Lung (tissue), 12 donors: ENCODE measurements around the gene S100A10. TPM values are rescaled to one million over a fixed set of nuclear protein-coding genes. Genes with fewer than 3 reads are reported as not detected.

Experiments
- ATAC-seq: fragments of 200-7000 bp; cut with Tn5 transposase; one replicate; pipeline ENCODE4 v1.9.1; 2020; ENCODE audit warnings: moderate number of reproducible peaks; ENCODE audit not compliant: insufficient read depth, low FRiP score
- DNase-seq, 3 donors: peaks; one replicate each; pipeline ENCODE4 v3.0.0-alpha.2; 2013 to 2017
- H3K27ac ChIP-seq, 2 donors: one replicate each; pipeline ENCODE4 v1.5.1; 2013; ENCODE audit warnings: mild to moderate bottlenecking in 2 of 2, moderate library complexity in 2 of 2, control low read depth in 1 of 2, inconsistent platforms in 1 of 2, low read depth in 1 of 2, low read length in 1 of 2
- H3K27me3 ChIP-seq, 3 donors: one replicate each; pipeline ENCODE4 v1.5.1; 2013; ENCODE audit warnings: low read length in 2 of 3; ENCODE audit not compliant: control insufficient read depth in 3 of 3, insufficient read depth in 3 of 3
- H3K36me3 ChIP-seq, 4 donors: one replicate each; pipeline ENCODE4 v1.5.1; 2013; ENCODE audit warnings: low read length in 4 of 4, mild to moderate bottlenecking in 1 of 4, moderate library complexity in 1 of 4; ENCODE audit not compliant: control insufficient read depth in 4 of 4, insufficient read depth in 4 of 4
- H3K4me1 ChIP-seq, 5 donors: one replicate each; pipeline ENCODE4 v1.5.1; 2013; ENCODE audit warnings: low read length in 5 of 5, mild to moderate bottlenecking in 2 of 5, moderate library complexity in 1 of 5; ENCODE audit not compliant: control insufficient read depth in 5 of 5, insufficient read depth in 5 of 5
- H3K4me3 ChIP-seq: one replicate; pipeline ENCODE4 v1.5.1; 2013; ENCODE audit warnings: mild to moderate bottlenecking, control low read depth, moderate library complexity
- H3K9ac ChIP-seq, 2 donors: one replicate each; pipeline ENCODE4 v1.5.1; 2013; ENCODE audit warnings: low read length in 2 of 2, control low read depth in 1 of 2; ENCODE audit not compliant: insufficient read depth in 1 of 2
- H3K9me3 ChIP-seq, 4 donors: one replicate each; pipeline ENCODE4 v1.5.1; 2013; ENCODE audit warnings: low read length in 3 of 4, mild to moderate bottlenecking in 1 of 4, moderate library complexity in 1 of 4; ENCODE audit not compliant: control insufficient read depth in 4 of 4, insufficient read depth in 3 of 4
- WGBS, 2 donors: extraction: QIAGEN DNeasy Blood & Tissue Kit; methylation state at CpG; one replicate each; pipeline ENCODE4 v1.1.7; 2013; 5-methylcytosine and 5-hydroxymethylcytosine counted together
- polyA plus RNA-seq, 2 donors: library from polyadenylated mRNA; stranded (reverse); fragments of 200-250 nt; gene quantifications; one replicate each; pipeline ENCODE4 v1.2.1, GENCODE V29; 2013
- total RNA-seq, 2 donors: library from RNA; depleted of rRNA in 1 of 2; stranded (reverse); fragments of >200 nt in 1 of 2; gene quantifications; one replicate each; pipeline ENCODE4 v1.2.1, GENCODE V29; 2014 to 2021
- TF ChIP-seq, protein P1 (sequence below): IDR thresholded peaks from 2 replicates; pipeline ENCODE4 v1.5.1; 2012; ENCODE audit warnings: mild to moderate bottlenecking; ENCODE audit errors: control extremely low read depth, extremely low read depth
- donor health status: control.
- donor health status: control.
- donor health status: Bipolar disorder and iron deficiency.
- donor health status: healthy.
- donor health status: DM: yes; HTN: yes; CAD: no.

Gene S100A10
- total and polyA plus RNA-seq, 4 donors: 205 to 1,003 (median 674) TPM

- no peak for ATAC-seq
- Histone ChIP-seq H3K27ac (no peak overlapping the region), H3K9ac (no peak overlapping the region), H3K27me3 (peaks cover 0 to 4% (median 0%) of the 10 kb centered on the region in 3 donors), H3K4me1 (peaks cover 0 to 11% (median 5%) of the 10 kb centered on the region in 5 donors), H3K4me3 (no peak overlapping the region), H3K9me3 (no peaks in the 10 kb centered on the region), H3K36me3 (no peaks in the 10 kb centered on the region)
- 71 to 72% methylated on average over 7 of the region's 7 CpGs for WGBS, 2 donors
- no peak for DNase-seq
- TF ChIP-seq, protein P1, sequence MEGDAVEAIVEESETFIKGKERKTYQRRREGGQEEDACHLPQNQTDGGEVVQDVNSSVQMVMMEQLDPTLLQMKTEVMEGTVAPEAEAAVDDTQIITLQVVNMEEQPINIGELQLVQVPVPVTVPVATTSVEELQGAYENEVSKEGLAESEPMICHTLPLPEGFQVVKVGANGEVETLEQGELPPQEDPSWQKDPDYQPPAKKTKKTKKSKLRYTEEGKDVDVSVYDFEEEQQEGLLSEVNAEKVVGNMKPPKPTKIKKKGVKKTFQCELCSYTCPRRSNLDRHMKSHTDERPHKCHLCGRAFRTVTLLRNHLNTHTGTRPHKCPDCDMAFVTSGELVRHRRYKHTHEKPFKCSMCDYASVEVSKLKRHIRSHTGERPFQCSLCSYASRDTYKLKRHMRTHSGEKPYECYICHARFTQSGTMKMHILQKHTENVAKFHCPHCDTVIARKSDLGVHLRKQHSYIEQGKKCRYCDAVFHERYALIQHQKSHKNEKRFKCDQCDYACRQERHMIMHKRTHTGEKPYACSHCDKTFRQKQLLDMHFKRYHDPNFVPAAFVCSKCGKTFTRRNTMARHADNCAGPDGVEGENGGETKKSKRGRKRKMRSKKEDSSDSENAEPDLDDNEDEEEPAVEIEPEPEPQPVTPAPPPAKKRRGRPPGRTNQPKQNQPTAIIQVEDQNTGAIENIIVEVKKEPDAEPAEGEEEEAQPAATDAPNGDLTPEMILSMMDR: no peak
These were observed 57.0 kb downstream of the S100A10 start for GRCh38 chr1:151936653-151937052.

- ATAC-seq: no peak
- H3K36me3 ChIP-seq: no peaks in the 10 kb centered on the region
- H3K27ac ChIP-seq: no peak overlapping the region
- whole genome bisulfite sequencing, 2 donors: 59 to 75% methylated on average over 2 of the region's 2 CpGs
- H3K27me3 ChIP-seq: peaks cover 0 to 4% (median 0%) of the 10 kb centered on the region in 3 donors
- DNase-seq: no peak
- H3K9me3 ChIP-seq: no peaks in the 10 kb centered on the region
- H3K9ac ChIP-seq: no peak overlapping the region
- TF ChIP-seq, protein P1: no peak
- no peak overlapping the region for H3K4me3 ChIP-seq
- peaks cover 0 to 5% (median 0%) of the 10 kb centered on the region in 5 donors for H3K4me1 ChIP-seq
These were observed 57.6 kb downstream of the S100A10 start for GRCh38 chr1:151935894-151936602.

DNA sequence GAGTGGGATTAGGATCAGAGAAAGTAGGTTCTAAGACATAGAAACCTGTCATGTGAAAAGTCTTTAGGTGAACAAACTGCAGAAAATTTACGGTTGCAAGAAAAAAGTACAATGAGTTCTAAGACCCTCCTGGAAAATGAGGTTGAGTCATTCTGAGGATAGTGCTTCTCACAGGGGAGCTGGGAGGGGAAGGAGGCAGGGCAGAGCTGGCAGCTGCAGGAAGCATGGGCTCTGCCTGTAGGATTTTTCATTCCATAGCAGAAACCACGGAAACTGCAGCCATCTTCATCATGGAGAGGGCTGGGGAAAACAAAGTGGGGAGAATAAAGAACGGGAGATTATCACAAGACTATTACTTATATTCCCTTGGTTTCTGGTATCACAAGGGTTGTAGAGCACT, 58.5 kb downstream of the S100A10 start:
- no peak for ATAC-seq

More for the DNA sequence above, 58.5 kb downstream of the S100A10 start:
- H3K4me1 ChIP-seq: peaks cover 0 to 5% (median 0%) of the 10 kb centered on the region in 5 donors
- H3K9me3 ChIP-seq: no peaks in the 10 kb centered on the region
- no peak for DNase-seq
- H3K9ac ChIP-seq: no peak overlapping the region
- TF ChIP-seq, protein P1: no peak
- H3K4me3 ChIP-seq: no peak overlapping the region
- no peak overlapping the region for H3K27ac ChIP-seq
- H3K27me3 ChIP-seq: peaks cover 0 to 4% (median 0%) of the 10 kb centered on the region in 3 donors
- 70 to 86% methylated on average over 3 of the region's 3 CpGs for WGBS, 2 donors
- H3K36me3 ChIP-seq: no peaks in the 10 kb centered on the region
